Thyroid gland (tissue), 4 donors: ENCODE measurements around the gene MAD1L1. TPM values are rescaled to one million over a fixed set of nuclear protein-coding genes. Genes with fewer than 3 reads are reported as not detected.
"Not testable (repeated sequence)": the region's sequence is repeated elsewhere in the genome, so short reads cannot be mapped to it uniquely, and the experiment has no call there.

Experiments used
- DNase-seq, 2 donors: peaks; one replicate each; pipeline ENCODE4 v3.0.0-alpha.2; 2019
- H3K27ac ChIP-seq, 3 donors: fragments of 200-600 bp; sonication (generic); 1 replicate in 2 of 3; 2 replicates in 1 of 3; pipeline ENCODE4 v1.5.1; 2016 to 2019; ENCODE audit warnings: mild to moderate bottlenecking in 1 of 3, moderate library complexity in 1 of 3
- H3K27me3 ChIP-seq: fragments of 200-600 bp; sonication (generic); one replicate; pipeline ENCODE4 v1.5.1; 2019
- H3K36me3 ChIP-seq, 2 donors: fragments of 200-600 bp; sonication (generic); one replicate each; pipeline ENCODE4 v1.5.1; 2016 to 2019
- H3K4me1 ChIP-seq, 2 donors: fragments of 200-600 bp; sonication (generic); one replicate each; pipeline ENCODE4 v1.5.1; 2017 to 2019
- H3K4me3 ChIP-seq, 3 donors: fragments of 200-600 bp; sonication (generic); replicated peaks in 1 of 3; 1 replicate in 2 of 3; 2 replicates in 1 of 3; pipeline ENCODE4 v1.5.1; 2016; ENCODE audit warnings: mild to moderate bottlenecking in 1 of 3
- H3K9me3 ChIP-seq: fragments of 200-600 bp; sonication (generic); one replicate; pipeline ENCODE4 v1.5.1; 2017
- POLR2A ChIP-seq, 2 donors: fragments of 450-650 bp; IDR thresholded peaks; one replicate each; pipeline ENCODE4 v1.6.1; 2017; ENCODE audit warnings: antibody characterized with exemption in 2 of 2, mild to moderate bottlenecking in 2 of 2, moderate library complexity in 1 of 2
- WGBS, 2 donors: methylation state at CpG; one replicate each; pipeline ENCODE4 v1.1.5; 2017; 5-methylcytosine and 5-hydroxymethylcytosine counted together
- intact Hi-C: fragments of 100-400 bp; cut with DNase I; formaldehyde crosslinking; loops from one replicate; pipeline ENCODE4 v1.15.1; 2023
- total RNA-seq, 4 donors: library from RNA; depleted of rRNA; stranded (reverse); fragments of >200 nt; gene quantifications; one replicate each; pipeline ENCODE4 v1.2.3, GENCODE V29; 2016
- TF ChIP-seq, protein P1 (sequence below), 6 experiments: fragments of 200-600 bp in 3 of 6; fragments of 450-650 bp in 3 of 6; sonication (generic) in 3 of 6; IDR thresholded peaks; one replicate each; pipeline ENCODE4 v1.5.1; 2016 to 2019; ENCODE audit warnings: antibody characterized with exemption in 6 of 6, mild to moderate bottlenecking in 2 of 6, inconsistent platforms in 1 of 6, moderate library complexity in 1 of 6

Gene MAD1L1
- total RNA-seq, 4 donors from 2014 or later, result 27.4 to 38.6 (median 33.9) TPM

DNA sequence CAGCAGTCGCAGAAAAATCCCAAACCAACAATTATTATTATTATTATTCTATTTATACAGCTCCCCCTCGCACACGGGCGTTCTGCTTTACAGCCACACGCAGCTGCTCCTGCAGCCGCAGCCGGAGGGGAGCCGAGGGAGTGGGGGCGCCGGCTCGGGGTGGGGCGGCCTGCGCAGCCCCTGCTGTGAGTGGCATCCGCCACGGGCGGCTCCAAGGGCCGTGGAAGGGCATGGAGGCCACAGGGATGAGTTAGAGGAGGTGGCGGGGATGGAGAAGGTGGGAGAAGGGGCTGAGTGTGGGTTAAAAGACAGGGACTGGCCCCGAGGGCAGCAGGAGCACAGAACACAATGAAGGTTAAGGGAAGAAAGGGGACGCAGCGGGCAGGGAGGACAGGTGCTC, 405.8 kb downstream of the MAD1L1 start:
- intact Hi-C loops, H3K27ac ChIP-seq, H3K4me3 ChIP-seq, H3K27me3 ChIP-seq, H3K4me1 ChIP-seq, DNase-seq, H3K9me3 ChIP-seq, H3K36me3 ChIP-seq: not testable (repeated sequence)
- 93 to 96% methylated on average over 18 to 20 of the region's 21 CpGs for WGBS, 2 donors

DNA sequence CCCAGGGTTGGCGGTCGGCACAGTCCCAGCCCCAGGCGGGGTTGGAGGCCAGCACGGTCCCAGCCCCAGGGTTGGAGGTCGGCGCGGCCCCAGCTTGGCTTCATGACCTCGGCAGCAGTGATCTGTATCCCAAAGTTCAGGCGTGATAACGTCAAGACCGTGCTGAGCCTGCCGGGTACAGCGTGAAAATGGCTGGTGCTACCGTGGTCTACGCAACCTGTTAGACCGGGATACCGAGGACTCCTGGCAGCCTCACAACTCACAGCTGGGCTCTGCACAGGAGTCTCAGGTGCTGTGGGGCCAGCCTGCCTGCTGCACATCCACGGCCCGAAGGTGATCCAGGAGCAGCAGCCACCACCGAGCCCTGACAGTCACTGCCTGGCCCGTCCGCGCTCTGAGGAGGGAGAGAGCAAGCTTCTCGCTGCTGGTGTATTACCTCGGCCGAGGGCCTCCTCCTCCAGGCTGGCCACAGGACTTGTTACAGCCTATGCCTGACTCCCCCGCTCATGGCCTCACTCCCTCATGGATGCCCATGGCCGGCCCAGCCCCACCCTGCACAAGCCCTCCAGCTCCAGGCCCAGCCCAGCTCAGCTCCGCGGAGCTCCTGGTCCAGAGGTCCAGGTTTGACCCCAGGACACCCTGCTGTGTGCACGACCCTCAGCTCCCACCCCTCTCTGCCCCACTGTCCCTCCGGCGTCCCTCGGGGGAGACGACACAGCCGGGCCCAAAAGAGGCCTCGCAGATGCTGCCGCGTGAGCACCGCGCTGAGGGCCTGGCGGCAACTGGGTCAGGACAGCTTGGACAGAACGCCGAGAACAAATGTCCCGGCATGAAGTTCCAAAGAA, 406.6 kb downstream of the MAD1L1 start:
- Histone ChIP-seq H3K36me3 (no peaks in the 10 kb centered on the region), H3K27ac (no peak overlapping the region), H3K9me3 (no peaks in the 10 kb centered on the region), H3K4me1 (no peaks in the 10 kb centered on the region), H3K4me3 (no peak overlapping the region), H3K27me3 (no peaks in the 10 kb centered on the region)
- 93 to 97% methylated on average over 8 to 37 of the region's 45 CpGs for WGBS, 2 donors
- intact Hi-C loops, result no loop called here
- TF ChIP-seq, protein P1, sequence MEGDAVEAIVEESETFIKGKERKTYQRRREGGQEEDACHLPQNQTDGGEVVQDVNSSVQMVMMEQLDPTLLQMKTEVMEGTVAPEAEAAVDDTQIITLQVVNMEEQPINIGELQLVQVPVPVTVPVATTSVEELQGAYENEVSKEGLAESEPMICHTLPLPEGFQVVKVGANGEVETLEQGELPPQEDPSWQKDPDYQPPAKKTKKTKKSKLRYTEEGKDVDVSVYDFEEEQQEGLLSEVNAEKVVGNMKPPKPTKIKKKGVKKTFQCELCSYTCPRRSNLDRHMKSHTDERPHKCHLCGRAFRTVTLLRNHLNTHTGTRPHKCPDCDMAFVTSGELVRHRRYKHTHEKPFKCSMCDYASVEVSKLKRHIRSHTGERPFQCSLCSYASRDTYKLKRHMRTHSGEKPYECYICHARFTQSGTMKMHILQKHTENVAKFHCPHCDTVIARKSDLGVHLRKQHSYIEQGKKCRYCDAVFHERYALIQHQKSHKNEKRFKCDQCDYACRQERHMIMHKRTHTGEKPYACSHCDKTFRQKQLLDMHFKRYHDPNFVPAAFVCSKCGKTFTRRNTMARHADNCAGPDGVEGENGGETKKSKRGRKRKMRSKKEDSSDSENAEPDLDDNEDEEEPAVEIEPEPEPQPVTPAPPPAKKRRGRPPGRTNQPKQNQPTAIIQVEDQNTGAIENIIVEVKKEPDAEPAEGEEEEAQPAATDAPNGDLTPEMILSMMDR (IDR thresholded peaks at IDR 0.05), result no peak
- no peak for TF ChIP-seq POLR2A (IDR thresholded peaks at IDR 0.05)
- no peak for DNase-seq

DNA sequence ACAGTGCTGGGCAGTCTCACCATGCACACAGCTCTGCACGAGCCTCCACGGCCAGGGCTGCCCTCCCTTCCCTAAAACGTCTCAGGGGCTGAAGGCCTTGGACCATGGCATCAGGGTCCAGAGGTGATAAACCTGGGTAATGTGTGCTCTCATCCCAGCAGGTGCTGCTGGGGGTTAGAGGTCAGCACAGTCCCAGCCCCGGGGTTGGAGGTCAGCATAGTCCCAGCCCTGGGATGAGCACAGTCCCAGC, 407.2 kb downstream of the MAD1L1 start:
- H3K27ac ChIP-seq, H3K4me1 ChIP-seq, H3K4me3 ChIP-seq, H3K9me3 ChIP-seq, H3K27me3 ChIP-seq, intact Hi-C loops, DNase-seq, H3K36me3 ChIP-seq: not testable (repeated sequence)
- WGBS, 2 donors, result 95 to 100% methylated on average over 3 of the region's 4 CpGs

DNA sequence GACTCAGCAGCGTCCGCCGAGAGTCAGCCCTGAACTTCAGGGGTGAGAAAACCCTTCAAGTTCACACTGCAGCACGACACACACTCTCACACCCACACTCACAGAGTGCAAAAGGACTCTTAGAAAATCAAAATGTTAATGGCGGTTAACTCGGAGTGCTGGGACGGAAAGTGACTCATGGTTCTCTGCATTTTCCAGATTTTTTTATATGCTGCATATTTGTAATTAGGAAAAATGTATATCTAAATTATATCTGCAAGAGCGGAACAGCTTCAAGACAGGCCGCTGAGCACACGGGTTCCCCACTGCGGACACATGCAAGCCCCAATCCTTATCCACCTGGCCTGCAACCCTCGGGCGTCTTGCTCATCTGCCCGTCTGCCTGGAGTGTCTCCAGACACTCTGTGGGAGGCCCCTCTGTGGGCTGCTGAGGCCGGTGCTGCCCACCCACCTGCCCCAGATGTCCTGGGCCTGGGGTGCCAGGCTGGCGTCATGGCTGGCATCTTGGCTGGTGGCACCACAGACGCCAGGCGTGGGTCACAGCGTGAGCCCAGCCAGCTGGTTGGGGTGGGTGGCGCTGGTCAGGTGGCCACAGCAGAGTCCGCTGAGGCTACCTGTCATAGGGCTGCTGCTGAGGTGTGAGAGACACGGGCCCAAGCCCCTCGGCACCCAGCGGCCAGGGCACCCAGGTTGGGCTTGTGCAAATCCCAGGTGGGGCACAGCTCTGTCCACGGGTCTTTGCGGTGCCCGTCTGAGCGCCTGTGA, 407.7 kb downstream of the MAD1L1 start:
- 89 to 92% methylated on average over 9 to 21 of the region's 28 CpGs for WGBS, 2 donors
- H3K27ac ChIP-seq, H3K27me3 ChIP-seq, H3K36me3 ChIP-seq, intact Hi-C loops, H3K4me3 ChIP-seq, H3K4me1 ChIP-seq, H3K9me3 ChIP-seq, DNase-seq: not testable (repeated sequence)

DNA sequence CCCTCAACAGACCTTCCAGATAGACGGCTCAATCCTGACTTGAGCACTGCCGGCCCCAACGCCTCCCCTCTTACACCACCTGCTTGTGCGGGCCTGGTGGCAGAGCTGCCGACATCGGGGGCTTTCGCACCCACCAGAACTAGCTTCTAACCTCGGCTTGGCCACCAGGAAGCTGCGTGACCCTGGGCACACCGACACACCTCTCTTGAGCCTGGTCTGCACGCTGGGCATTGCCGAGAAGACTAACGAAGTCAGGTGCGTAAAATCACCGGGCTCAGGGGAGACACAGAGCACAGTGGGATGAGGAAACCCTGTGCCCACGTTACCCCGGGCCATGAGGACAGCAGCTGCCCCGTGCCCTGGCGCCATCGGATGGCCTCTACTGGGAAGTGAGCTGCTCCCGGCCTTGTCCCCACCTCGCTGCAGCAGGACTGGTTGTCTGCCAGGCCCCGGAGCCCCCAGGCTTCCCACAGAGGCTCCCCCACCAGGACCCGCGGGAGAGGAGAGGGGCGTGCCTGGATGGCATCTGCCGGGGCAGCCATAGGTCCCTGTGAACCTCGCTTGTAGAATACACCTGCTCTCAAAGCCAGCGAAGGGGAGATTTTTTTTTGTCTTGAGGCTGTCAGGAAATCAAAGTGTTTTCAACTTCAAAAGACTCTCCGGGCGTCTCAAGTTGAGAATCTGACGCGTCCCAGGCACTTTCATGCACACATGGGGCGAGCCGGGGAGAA, 408.4 kb downstream of the MAD1L1 start:
- H3K4me1 ChIP-seq, H3K9me3 ChIP-seq, H3K27ac ChIP-seq, H3K36me3 ChIP-seq, DNase-seq, H3K27me3 ChIP-seq, intact Hi-C loops, H3K4me3 ChIP-seq: not testable (repeated sequence)
- 86 to 87% methylated on average over 18 to 32 of the region's 35 CpGs for WGBS, 2 donors

DNA sequence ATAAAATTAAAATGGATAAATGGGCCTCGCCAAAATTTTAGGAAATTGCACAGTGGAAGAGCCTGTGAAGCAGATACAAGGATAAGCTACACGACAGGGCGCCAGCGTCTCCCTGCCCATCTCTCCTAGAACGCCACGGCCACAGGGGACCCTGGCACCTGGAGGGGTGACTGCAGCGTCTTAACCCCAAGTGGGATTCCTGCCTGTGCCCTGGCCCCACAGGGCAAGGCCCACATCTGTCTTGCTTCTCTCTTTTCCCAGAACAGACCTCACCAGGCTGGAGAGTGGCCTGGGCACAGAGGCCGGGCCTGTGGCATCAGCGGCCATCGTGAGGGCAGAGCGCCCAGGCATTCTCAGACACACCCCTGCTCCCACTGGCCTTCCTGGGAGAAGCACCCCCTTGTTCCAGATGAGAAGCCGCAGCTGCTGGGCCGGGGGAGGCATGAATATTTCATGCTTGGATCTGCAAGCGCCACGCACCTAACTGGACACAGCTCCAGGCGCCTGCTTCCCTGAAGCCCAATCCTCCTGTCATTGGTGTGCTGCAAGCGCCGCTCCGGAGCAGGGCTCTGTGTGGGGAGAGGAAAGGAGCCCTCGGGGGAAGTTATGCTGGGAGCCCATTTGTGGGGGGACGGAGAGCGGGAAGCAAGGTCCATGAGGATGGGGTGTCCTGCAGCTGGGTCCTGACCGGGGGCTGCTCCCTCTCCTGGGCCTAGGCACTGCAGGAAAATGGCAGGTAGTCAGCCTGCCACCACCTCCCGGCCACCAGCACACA, 409.2 kb downstream of the MAD1L1 start:
- Histone ChIP-seq H3K4me3 (no peak overlapping the region), H3K27me3 (no peaks in the 10 kb centered on the region), H3K36me3 (no peaks in the 10 kb centered on the region), H3K9me3 (no peaks in the 10 kb centered on the region), H3K4me1 (no peaks in the 10 kb centered on the region), H3K27ac (no peak overlapping the region)
- no peak for DNase-seq
- intact Hi-C loops, result no loop called here
- TF ChIP-seq POLR2A (IDR thresholded peaks at IDR 0.05), result no peak
- 94 to 95% methylated on average over 22 to 24 of the region's 24 CpGs for WGBS, 2 donors

DNA sequence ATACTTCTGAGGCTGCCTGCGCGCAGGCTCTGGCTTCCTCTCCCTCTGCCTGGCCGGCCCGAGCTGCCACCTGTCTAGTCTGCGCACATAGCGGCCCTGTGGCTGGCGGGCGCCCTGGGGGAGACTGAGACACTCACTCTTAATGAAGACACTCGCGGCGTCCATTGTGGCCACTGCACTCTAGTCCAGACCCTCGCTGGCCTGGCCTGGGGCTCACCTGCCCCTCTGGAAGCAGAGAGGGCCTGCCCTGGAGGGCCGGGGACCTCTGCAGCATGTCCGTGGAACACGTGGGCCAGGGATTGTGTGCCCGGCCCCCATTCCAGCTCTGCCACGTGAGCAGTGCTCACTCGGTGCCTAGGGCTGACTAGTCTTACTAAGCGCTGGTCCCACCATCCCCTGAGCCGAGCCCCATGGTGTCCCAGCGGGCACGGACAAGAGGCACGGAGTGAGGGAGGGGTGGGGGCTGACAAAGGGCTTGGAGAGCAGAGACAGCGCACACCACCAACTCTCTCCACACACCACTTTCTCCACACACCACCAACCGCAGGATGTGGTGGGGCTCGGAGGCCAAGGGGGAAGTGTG, 413.4 kb downstream of the MAD1L1 start:
- H3K27ac ChIP-seq, result no peak overlapping the region
- no peaks in the 10 kb centered on the region for H3K27me3 ChIP-seq
- H3K9me3 ChIP-seq, result no peaks in the 10 kb centered on the region
- TF ChIP-seq POLR2A (IDR thresholded peaks at IDR 0.05), result no peak
- intact Hi-C loops, result no loop called here
- peaks cover 14% of the 10 kb centered on the region in 2 donors for H3K4me1 ChIP-seq
- WGBS, 2 donors, result 90 to 94% methylated on average over 15 to 20 of the region's 26 CpGs
- DNase-seq, result no peak
- H3K36me3 ChIP-seq, result no peaks in the 10 kb centered on the region
- H3K4me3 ChIP-seq, result no peak overlapping the region
